Forelimb muscle (tissue), 1 donor: ENCODE data around the gene IL17A. TPM values are rescaled to one million over a fixed set of nuclear protein-coding genes. Genes with fewer than 3 reads are reported as not detected.

Experiments
- DNase-seq: peaks from one replicate; pipeline ENCODE4 v3.0.0-alpha.2; 2013; ENCODE audit warnings: low read depth
- polyA plus RNA-seq: library from polyadenylated mRNA; unstranded; fragments of 120-200 nt; gene quantifications from one replicate; pipeline ENCODE4 v1.2.1, GENCODE V29; 2013; ENCODE audit not compliant: insufficient read length

The IL17A gene
- not detected for polyA plus RNA-seq

GRCh38 chr6:52186075-52186474 lies at the start of gene IL17A:
TSS of gene IL17A (plus strand) at chr6:52186375. CDS start at chr6:52186432, 57 bp downstream.
- DNase-seq = no peak

DNA sequence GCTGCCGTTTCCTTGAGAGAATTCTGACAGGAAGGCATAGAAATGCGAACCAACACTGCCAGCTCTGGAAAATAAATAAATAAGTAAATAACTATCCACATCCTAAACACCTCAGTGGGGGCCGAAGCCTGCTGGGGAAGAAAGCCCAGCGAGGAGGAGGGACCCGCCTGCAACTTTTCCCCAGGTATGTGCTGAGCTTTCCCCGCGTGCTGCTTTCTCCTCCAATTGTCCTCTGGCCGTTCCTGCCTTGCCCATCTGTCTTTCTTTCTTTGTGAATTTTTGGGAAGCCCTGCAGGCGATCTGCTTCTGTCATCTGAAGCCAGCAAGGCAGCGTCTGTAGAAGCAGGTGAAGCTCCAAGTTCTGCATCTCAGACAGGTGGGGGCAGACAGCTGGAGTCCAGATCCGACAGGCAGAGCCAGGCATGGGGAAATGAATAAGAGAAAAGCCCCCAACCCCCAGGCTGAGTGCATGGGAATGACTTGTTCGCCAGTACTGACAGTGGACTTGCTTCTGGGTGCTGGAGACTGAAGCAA lies 49.2 kb upstream of the IL17A start:
- DNase-seq = no peak

GRCh38 chr6:52138284-52138683 lies 47.9 kb upstream of the IL17A start:
- no peak for DNase-seq

GRCh38 chr6:52139985-52140680 lies 46.0 kb upstream of the IL17A start:
- no peak for DNase-seq

- no peak for DNase-seq
Measured at GRCh38 chr6:52141596-52141995, 44.6 kb upstream of the IL17A start.

DNA sequence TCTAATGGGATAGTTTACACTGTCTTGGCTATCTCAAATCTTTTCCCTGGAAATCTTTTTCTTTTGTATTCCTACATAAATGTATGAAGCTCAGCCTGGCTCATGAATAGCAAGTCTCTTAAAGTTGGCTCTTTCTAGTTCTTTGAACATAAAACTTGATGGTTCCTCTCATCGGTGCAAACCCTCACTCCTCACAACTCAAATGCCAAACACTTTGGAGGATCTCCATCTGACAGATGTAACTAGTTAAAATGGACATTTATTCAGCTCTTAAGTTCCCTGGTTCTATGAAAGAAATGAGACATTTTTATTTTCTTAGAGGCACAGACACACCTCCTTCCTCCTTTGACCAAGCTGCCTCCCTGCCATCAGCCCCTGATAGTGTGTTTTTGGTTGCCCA lies 43.6 kb upstream of the IL17A start:
- DNase-seq = no peak

DNA sequence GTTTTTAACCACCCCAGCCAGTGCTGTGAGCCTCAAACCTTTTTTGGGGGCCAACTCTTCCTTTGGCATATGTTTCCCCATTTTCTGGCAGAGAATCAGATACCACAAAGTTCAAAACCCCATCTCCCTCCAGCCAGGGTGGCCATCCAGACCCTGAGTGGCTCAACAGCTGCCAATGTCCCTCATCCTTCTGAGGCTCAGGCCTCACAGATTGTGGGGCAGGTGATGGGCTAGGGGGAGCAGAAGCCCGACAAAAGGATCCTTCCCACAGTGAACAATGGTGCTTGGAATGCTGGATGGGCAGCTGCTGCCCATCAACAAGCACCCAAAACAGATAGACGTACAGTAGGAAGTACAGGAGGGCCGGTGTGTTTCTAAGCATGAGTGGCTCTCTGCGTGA lies 42.6 kb upstream of the IL17A start:
- DNase-seq = no peak

- no peak for DNase-seq
Measured at GRCh38 chr6:52144196-52145076, 41.7 kb upstream of the IL17A start.

DNA sequence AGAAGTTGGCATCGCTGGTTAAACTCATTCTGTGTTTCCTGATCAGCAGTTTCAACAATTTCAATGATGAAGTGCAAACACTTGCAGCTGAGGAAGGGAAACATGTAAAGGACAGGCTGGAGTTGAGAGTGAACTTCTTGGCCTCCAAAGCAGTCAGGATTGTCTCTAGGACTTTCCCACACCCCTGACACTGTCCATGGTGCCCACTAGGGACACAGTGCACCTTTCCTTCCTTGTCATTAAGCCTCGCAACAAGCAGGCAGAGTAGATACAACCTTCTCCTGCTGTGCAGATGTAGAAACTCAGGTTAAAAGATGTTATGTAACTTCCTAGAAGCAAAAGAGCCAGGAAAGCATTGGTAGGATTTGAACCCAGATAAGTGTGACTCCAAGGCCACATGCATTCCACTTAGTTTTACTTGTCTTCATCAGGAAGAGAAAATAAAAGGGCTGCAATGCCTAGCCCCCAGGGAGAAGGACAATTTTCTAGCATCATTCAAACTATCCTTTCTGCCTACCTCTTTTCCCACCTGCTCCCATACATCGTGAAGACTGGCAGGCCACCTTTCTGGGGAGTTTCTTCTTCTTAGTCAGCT lies 39.2 kb upstream of the IL17A start:
- DNase-seq = no peak

DNA sequence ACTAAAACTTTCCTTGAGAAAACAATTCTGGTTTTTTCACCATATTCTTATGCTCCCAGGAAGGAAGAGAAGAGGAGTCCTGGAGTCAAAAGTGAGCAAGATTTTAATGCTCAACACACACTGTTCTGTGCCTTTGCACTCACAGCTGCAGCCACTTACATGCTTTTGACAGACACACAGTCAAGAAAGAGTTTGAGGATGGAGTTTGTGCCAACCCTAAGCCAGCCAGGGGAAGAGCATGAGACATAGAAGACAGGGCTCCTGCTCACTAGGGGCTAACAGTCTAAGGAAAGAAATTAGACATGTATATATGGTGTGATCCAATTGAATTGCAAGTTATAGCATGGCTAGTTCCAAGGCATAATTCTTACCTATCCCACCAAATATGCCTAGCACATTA lies 37.1 kb upstream of the IL17A start:
- DNase-seq = no peak

DNA sequence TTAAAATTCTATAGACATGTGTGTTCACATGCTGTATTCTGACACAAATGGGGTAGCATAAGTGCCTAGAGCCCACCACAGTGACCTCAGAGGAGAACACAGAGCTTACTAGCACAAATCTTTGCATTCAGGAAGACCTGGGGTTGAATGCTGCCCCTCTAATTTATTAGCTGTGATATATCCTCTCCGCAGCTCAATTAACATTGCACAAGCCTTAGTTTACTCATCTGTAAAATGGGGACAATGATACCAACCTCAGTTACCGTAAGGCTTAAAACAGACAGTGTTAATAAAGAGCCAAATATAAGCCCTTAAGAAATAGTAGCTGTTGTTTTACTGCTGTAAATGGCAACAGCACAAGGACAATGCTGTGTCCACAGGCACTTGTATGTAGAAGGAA lies 36.2 kb upstream of the IL17A start:
- DNase-seq = no peak

DNA sequence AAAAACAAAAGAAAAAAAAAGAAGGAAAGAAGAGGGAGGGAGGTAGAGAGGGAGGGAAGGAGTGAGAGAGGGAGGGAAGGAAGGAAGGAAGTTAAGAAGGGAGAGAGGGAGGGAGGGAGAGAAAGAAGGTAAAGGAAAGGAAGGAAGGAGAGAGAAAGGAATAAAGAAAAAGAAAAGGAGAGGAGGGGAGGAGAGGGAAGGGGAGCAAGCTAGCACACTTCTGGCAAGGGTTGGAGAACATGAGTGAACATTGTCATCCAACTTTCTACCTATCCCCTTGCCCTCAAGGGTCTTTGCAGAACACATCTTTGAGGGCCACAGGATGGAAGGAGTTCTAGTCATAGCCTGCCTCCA lies 34.1 kb upstream of the IL17A start:
- DNase-seq = no peak

DNA sequence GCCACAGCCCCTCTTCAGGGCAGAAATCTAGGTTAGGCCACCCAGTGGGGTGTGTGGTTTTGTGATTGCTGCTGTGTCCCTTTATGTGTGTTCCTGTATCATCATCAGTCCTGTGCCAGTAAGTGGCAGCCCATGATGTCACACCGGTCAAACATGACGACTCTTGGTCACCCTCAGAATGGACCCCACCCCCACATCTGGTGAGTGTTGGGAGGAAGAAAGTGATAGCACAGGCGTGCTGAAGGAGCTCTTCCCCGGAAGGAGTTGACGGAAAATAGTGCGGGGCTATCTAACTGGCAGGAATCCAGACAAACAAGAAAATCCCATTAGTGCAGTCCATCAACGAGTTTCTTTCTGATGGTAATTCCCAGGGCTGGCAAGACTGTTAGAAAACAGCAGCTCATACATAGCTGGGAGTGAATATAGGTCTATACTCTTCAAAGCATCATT lies 33.4 kb upstream of the IL17A start:
- no peak for DNase-seq

DNA sequence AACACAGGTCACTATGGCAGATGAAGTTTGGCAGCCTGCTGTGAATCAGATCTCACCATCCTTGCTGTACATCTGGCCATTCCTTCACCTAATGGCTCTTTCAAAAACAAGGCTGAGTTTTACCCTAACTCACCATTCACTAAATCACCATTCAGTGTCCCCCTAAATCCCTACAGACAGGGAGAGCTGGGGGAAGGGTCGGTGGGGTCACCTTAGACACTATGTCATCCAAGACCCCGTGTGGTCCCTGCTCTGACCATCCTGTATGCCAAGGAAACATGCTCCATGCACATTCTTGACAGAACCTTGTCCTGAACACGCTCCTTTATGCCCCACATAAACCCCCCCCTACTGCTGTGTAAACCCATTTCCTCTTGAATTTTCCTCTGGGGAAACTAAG lies 31.8 kb upstream of the IL17A start:
- DNase-seq = no peak

GRCh38 chr6:52155791-52156576 lies 30.2 kb upstream of the IL17A start:
- DNase-seq = no peak

GRCh38 chr6:52157301-52157941 lies 28.8 kb upstream of the IL17A start:
- DNase-seq = no peak

GRCh38 chr6:52160472-52161104 lies 25.6 kb upstream of the IL17A start:
- DNase-seq = no peak

DNA sequence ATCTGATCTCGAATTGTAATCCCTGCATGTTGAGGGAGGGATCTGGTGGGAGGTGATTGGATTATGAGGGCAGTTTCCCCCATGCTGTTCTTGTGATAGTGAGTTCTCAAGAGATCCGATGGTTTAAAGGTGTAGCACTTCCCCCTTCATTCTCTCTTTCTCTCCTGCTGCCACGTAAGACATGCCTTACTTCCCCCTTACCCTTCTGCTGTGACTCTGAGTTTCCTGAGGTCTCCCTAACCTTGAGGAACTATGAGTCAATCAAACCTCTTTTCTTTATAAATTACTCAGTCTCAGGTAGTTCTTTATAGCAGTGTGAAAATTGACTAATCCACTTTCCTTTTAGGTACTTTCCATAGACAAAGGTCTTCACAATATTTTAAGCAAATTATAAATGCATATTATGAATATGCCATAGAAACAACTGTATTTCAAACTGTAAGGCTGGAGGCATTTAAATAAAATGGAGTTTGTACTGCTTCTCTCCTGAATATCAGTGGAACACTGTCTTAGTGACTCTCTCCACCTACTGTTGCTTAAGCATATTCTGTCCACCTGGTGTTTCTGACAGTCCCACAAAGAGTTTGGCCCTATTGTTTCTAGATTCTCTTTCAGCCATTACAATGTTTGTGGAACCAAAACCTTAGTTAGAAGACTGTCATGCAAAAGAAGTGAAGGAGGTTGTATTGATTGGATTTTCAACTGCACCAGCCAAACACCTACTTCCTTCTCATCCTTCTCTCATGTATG lies 24.3 kb upstream of the IL17A start:
- DNase-seq = no peak

- no peak for DNase-seq
Measured at GRCh38 chr6:52162940-52163908, 23.0 kb upstream of the IL17A start.
